BE2C (cell line): ENCODE results near the gene ENHO.

Experiments used
- DNase-seq: peaks from one replicate; pipeline ENCODE4 v3.0.0-alpha.2; 2020
- H3K27me3 ChIP-seq: fragments of 250-450 bp; sonication (Bioruptor Pico); 2 replicates; pipeline ENCODE4 v1.5.1; 2020; ENCODE audit warnings: mild to moderate bottlenecking
- H3K36me3 ChIP-seq: fragments of 250-450 bp; sonication (Bioruptor Pico); 2 replicates; pipeline ENCODE4 v1.5.1; 2020; ENCODE audit warnings: mild to moderate bottlenecking
- H3K4me1 ChIP-seq: fragments of 250-450 bp; sonication (Bioruptor Pico); 2 replicates; pipeline ENCODE4 v1.5.1; 2020
- H3K4me3 ChIP-seq: 2 replicates; pipeline ENCODE4 v1.5.1; 2011; ENCODE audit warnings: low read depth, low read length
- H3K9me3 ChIP-seq: fragments of 250-450 bp; sonication (Bioruptor Pico); 2 replicates; pipeline ENCODE4 v1.5.1; 2020
- TF ChIP-seq, protein P1 (sequence below): IDR thresholded peaks from 2 replicates; pipeline ENCODE4 v1.5.1; 2012; ENCODE audit warnings: mild to moderate bottlenecking, low read depth, low read length

Gene ENHO

DNA sequence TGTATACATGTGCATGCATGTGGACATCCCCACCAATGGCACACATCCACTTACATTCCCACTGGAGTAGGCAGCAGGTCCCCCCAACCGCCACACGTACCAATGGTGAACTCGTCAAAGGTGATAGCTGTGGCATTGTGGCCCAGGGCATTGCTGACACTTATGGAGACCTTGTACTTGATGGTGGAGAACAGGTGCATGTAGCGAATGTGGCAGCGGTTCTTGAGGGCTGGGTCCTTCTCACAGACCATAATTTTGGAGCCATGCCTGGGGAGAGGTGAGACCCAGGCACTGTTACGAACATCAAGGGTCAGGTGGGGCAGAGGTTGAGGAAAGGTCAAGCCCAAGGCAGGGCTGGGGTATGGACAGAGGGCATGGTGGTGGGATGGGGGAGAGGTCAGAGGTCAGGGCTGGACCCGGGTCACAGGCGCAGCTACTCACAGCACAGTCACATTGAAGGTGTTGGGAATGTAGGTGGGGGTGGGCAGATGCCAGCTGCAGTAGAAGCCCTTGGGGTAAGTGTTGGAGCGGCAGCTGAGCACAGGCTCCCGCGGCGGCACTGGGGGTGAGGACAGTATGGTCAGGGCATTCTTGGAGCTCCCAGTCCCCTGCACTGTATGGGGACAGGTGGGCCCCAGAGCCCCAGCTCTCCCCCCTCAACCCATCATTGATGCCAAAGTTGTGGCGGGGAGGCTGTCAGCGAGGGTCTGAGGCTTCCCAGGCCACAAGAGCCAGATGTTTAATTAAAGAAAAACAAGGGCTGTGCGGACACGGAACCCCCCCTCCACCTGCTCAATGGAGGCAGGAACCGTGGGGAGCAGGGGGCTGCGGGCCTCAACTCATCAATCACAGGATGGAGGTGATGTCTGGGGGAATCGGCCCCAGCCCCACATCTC is 34.9 kb upstream of the ENHO start:
- no peak for DNase-seq
- no peaks in the 10 kb centered on the region for H3K27me3 ChIP-seq
- H3K4me3 ChIP-seq, result no peak overlapping the region
- peaks cover 84% of the 10 kb centered on the region for H3K4me1 ChIP-seq
- TF ChIP-seq, protein P1, sequence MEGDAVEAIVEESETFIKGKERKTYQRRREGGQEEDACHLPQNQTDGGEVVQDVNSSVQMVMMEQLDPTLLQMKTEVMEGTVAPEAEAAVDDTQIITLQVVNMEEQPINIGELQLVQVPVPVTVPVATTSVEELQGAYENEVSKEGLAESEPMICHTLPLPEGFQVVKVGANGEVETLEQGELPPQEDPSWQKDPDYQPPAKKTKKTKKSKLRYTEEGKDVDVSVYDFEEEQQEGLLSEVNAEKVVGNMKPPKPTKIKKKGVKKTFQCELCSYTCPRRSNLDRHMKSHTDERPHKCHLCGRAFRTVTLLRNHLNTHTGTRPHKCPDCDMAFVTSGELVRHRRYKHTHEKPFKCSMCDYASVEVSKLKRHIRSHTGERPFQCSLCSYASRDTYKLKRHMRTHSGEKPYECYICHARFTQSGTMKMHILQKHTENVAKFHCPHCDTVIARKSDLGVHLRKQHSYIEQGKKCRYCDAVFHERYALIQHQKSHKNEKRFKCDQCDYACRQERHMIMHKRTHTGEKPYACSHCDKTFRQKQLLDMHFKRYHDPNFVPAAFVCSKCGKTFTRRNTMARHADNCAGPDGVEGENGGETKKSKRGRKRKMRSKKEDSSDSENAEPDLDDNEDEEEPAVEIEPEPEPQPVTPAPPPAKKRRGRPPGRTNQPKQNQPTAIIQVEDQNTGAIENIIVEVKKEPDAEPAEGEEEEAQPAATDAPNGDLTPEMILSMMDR, result no peak
- peaks cover 33% of the 10 kb centered on the region for H3K36me3 ChIP-seq
- H3K9me3 ChIP-seq, result no peaks in the 10 kb centered on the region

DNA sequence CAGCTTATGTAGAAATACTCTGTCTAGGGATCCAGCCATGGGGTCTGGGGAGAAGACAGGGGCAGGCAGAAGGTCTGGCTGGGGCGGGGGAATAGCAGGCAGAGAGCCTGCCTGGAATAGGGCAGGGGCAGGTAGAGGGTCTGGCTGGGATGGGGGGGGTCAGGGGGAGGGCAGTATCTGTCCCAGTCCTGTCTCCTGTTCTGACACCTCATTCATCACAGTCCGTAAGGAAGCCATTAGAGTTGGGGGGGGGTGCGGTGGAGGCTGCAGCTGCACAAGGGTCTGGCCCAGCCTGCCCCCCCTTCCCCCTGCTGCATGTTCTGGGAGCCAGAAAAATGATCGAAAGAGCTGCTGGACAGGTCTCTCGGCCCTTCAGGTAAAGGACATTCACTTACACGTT is 34.2 kb upstream of the ENHO start:
- peaks cover 33% of the 10 kb centered on the region for H3K36me3 ChIP-seq
- H3K27me3 ChIP-seq, result no peaks in the 10 kb centered on the region
- peaks cover 87% of the 10 kb centered on the region for H3K4me1 ChIP-seq
- TF ChIP-seq, protein P1, result no peak
- H3K4me3 ChIP-seq, result no peak overlapping the region
- no peaks in the 10 kb centered on the region for H3K9me3 ChIP-seq
- no peak for DNase-seq

DNA sequence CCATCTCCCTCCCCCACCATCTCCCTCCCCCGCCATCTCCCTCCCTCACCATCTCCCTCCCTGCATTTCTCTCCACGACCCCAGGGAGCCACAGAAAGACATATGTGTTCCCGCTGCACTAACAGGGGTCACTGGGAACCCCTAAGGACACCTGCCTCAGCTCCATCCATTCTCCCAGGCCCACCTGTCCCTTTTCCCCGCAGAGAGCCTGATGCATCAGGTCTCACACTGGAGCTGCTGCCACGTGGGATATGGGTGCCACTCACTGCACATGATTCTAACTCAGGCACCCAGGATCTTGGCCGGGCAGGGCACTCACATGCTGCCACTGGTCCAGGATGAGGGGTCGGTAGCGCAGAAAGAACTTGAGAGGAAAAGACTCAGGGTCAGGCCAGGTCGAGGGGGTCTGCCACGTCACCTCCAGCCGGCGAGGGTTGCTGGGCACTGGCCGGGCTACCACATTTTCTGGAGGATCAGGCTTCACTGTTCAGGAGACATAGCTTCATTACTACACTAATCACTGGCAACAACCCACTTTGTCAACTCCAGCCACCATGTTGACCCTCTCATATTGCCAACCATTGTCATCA is 33.2 kb upstream of the ENHO start:
- Histone ChIP-seq H3K36me3 (peaks cover 36% of the 10 kb centered on the region), H3K9me3 (no peaks in the 10 kb centered on the region), H3K4me1 (peaks cover 78% of the 10 kb centered on the region), H3K4me3 (no peak overlapping the region), H3K27me3 (no peaks in the 10 kb centered on the region)
- DNase-seq, result no peak
- TF ChIP-seq, protein P1, result no peak

DNA sequence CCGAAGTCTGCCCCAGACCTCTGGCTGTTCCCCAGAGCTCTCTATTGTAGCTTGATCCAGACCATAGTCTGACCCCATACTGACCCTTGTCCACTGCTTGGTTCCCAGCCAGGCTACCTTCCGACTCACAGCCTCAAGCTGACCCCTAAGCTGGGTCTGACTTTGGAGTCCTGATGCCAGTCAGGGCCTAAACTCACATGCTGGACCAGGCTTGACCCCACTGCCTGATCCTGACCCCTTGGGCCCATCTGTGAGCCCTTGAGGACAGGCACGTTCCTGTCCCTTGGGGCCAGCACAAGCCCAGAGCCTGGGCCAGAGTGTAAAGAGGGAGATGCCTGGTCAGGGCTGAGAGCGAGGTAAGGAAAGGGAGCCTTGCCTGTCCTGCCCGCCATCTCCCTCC is 32.7 kb upstream of the ENHO start:
- H3K36me3 ChIP-seq, result peaks cover 36% of the 10 kb centered on the region
- H3K4me3 ChIP-seq, result no peak overlapping the region
- DNase-seq, result no peak
- no peaks in the 10 kb centered on the region for H3K9me3 ChIP-seq
- TF ChIP-seq, protein P1, result no peak
- peaks cover 73% of the 10 kb centered on the region for H3K4me1 ChIP-seq
- H3K27me3 ChIP-seq, result no peaks in the 10 kb centered on the region

GRCh38 chr9:34555002-34555348 is 32.2 kb upstream of the ENHO start:
- TF ChIP-seq, protein P1, result no peak
- peaks cover 36% of the 10 kb centered on the region for H3K36me3 ChIP-seq
- peaks cover 67% of the 10 kb centered on the region for H3K4me1 ChIP-seq
- no peaks in the 10 kb centered on the region for H3K9me3 ChIP-seq
- no peaks in the 10 kb centered on the region for H3K27me3 ChIP-seq
- peak overlapping the region; percentile 32 for H3K4me3 ChIP-seq
- DNase-seq, result peak; percentile 95
